HCT116 (cell line): ENCODE results near the gene DHODH. TPM values are rescaled to one million over a fixed set of nuclear protein-coding genes. Genes with fewer than 3 reads are reported as not detected.

ENCODE experiments used
- ATAC-seq: fragments of 200-7000 bp; cut with Tn5 transposase; 2 replicates; pipeline ENCODE4 v1.9.1; 2020; ENCODE audit warnings: mild to moderate bottlenecking, moderate library complexity
- BruUV-seq: library from RNA; stranded (reverse); fragments of 400-500 nt; replicated peaks from 2 replicates; lab custom pipeline; 2021; lab: Mats Ljungman, UMichigan
- CTCF ChIA-PET: fragments of 300-600 bp; sonication (Branson Sonifier 250); formaldehyde crosslinking; loops from one replicate; lab custom pipeline; 2021; ENCODE audit warnings: antibody characterized with exemption; lab: Charles Lee
- POLR2A ChIA-PET: fragments of 300-600, 350-600 bp; sonication (Branson Sonifier 250); formaldehyde crosslinking; loops from one replicate; lab custom pipeline; 2021; ENCODE audit warnings: antibody characterized with exemption; lab: Charles Lee
- RAD21 ChIA-PET, 2 experiments: fragments of 300-600 bp; sonication (Branson Sonifier 250); formaldehyde crosslinking; loops; one replicate each; lab custom pipeline; 2023; ENCODE audit warnings: low total read pairs in 2 of 2; ENCODE audit not compliant: uncharacterized antibody in 2 of 2, unreplicated experiment in 2 of 2, low non-redundant PET in 1 of 2; lab: Charles Lee
- DNase-seq: peaks from one replicate; pipeline ENCODE4 v3.0.0-alpha.2; 2010; ENCODE audit warnings: low read depth, low spot score
- H2AFZ ChIP-seq: fragments of 200-600 bp; shearing (Covaris generic), sonication (generic); 2 replicates; pipeline ENCODE4 v1.6.1; 2017; ENCODE audit warnings: low read depth, mixed run types, mixed read lengths, antibody characterized with exemption, low read length; ENCODE audit not compliant: poor library complexity, severe bottlenecking
- H3K27ac ChIP-seq: 2 replicates; pipeline ENCODE4 v1.5.1; 2012; ENCODE audit warnings: low read depth, low read length
- H3K27me3 ChIP-seq: fragments of 200-600 bp; sonication (generic); 2 replicates; pipeline ENCODE4 v1.6.1; 2016; ENCODE audit warnings: mixed run types, low read length, mixed read lengths; ENCODE audit not compliant: insufficient read depth
- H3K36me3 ChIP-seq, 2 experiments: fragments of 200-500 bp in 1 of 2; fragments of 200-600 bp in 1 of 2; sonication (Bioruptor generic) in 1 of 2; sonication (generic) in 1 of 2; 2 replicates each; pipeline versions ENCODE4 v1.5.1 to v1.6.1; 2014 to 2016; ENCODE audit warnings: low read length in 2 of 2, inconsistent platforms in 1 of 2, mixed read lengths in 1 of 2, mixed run types in 1 of 2; ENCODE audit not compliant: insufficient read depth in 2 of 2, control insufficient read depth in 1 of 2
- H3K4me1 ChIP-seq, 2 experiments: fragments of 200-600 bp in 1 of 2; sonication (generic) in 1 of 2; 2 replicates each; pipeline versions ENCODE4 v1.5.1 to v1.6.1; 2012 to 2017; ENCODE audit warnings: low read length in 2 of 2, inconsistent platforms in 1 of 2, mild to moderate bottlenecking in 1 of 2, mixed read lengths in 1 of 2, mixed run types in 1 of 2, moderate library complexity in 1 of 2; ENCODE audit not compliant: insufficient read depth in 2 of 2, control insufficient read depth in 1 of 2
- H3K4me2 ChIP-seq: fragments of 200-600 bp; sonication (generic); 2 replicates; pipeline ENCODE4 v1.6.1; 2017; ENCODE audit warnings: mixed run types, low read length, mixed read lengths
- H3K4me3 ChIP-seq, 2 experiments: fragments of 200-600 bp in 1 of 2; sonication (generic) in 1 of 2; replicated peaks in 1 of 2; 2 replicates each; pipeline ENCODE4 v1.5.1; 2011 to 2016; ENCODE audit warnings: low read length in 2 of 2, control low read depth in 1 of 2, low read depth in 1 of 2, mild to moderate bottlenecking in 1 of 2, mixed read lengths in 1 of 2, mixed run types in 1 of 2
- H3K79me2 ChIP-seq: fragments of 200-600 bp; sonication (generic); 2 replicates; pipeline ENCODE4 v1.6.1; 2017; ENCODE audit warnings: mild to moderate bottlenecking, mixed run types, low read length, moderate library complexity, mixed read lengths; ENCODE audit not compliant: insufficient read depth
- H3K9ac ChIP-seq: fragments of 200-600 bp; sonication (generic); 2 replicates; pipeline ENCODE4 v1.6.1; 2016; ENCODE audit warnings: low read length, mixed read lengths
- H3K9me2 ChIP-seq: fragments of 200-600 bp; sonication (generic), shearing (Covaris generic); 2 replicates; pipeline ENCODE4 v1.6.1; 2017; ENCODE audit warnings: mixed run types, mild to moderate bottlenecking, moderate library complexity; ENCODE audit not compliant: insufficient read depth
- H3K9me3 ChIP-seq, 2 experiments: fragments of 200-500 bp in 1 of 2; fragments of 200-600 bp in 1 of 2; sonication (Bioruptor generic) in 1 of 2; sonication (generic) in 1 of 2; 2 replicates each; pipeline ENCODE4 v1.6.1; 2014 to 2017; ENCODE audit warnings: low read length in 2 of 2, mixed read lengths in 2 of 2, inconsistent platforms in 1 of 2, low read depth in 1 of 2, mild to moderate bottlenecking in 1 of 2, mixed run types in 1 of 2, moderate library complexity in 1 of 2; ENCODE audit not compliant: control insufficient read depth in 1 of 2, insufficient read depth in 1 of 2
- H4K20me1 ChIP-seq: fragments of 200-600 bp; sonication (generic), shearing (Covaris generic); 2 replicates; pipeline ENCODE4 v1.6.1; 2017; ENCODE audit warnings: mixed run types, mild to moderate bottlenecking, moderate library complexity; ENCODE audit not compliant: insufficient read depth
- ATF3 ChIP-seq: IDR thresholded peaks from 2 replicates; pipeline ENCODE4 v1.6.1; 2012
- CBX3 ChIP-seq: IDR thresholded peaks from 2 replicates; pipeline ENCODE4 v1.6.1; 2012; ENCODE audit warnings: low read depth
- EGR1 ChIP-seq: IDR thresholded peaks from 2 replicates; pipeline ENCODE4 v1.6.1; 2012; ENCODE audit warnings: low read depth
- ELF1 ChIP-seq: IDR thresholded peaks from 2 replicates; pipeline ENCODE4 v1.6.1; 2012; ENCODE audit warnings: low read depth, borderline replicate concordance
- EZH2 ChIP-seq: fragments of 200-600 bp; sonication (generic); IDR thresholded peaks from 2 replicates; pipeline ENCODE4 v1.6.1; 2017; ENCODE audit warnings: antibody characterized with exemption, mixed run types
- EZH2phosphoT487 ChIP-seq: fragments of 200-600 bp; IDR thresholded peaks from 2 replicates; pipeline ENCODE4 v1.6.1; 2018; ENCODE audit warnings: antibody characterized with exemption, borderline replicate concordance
- FOSL1 ChIP-seq: IDR thresholded peaks from 2 replicates; pipeline ENCODE4 v1.6.1; 2012; ENCODE audit warnings: low read depth
- JUND ChIP-seq: IDR thresholded peaks from 2 replicates; pipeline ENCODE4 v1.6.1; 2012
- POLR2A ChIP-seq: IDR thresholded peaks from 2 replicates; pipeline ENCODE4 v1.7.0; 2011; ENCODE audit warnings: borderline replicate concordance; ENCODE audit not compliant: insufficient read depth, insufficient read length; ENCODE audit errors: extremely low read depth
- POLR2AphosphoS5 ChIP-seq: IDR thresholded peaks from 2 replicates; pipeline ENCODE4 v1.6.1; 2011; ENCODE audit warnings: mild to moderate bottlenecking, low read depth, low read length, moderate library complexity
- RAD21 ChIP-seq: IDR thresholded peaks from 2 replicates; pipeline ENCODE4 v1.6.1; 2012; ENCODE audit warnings: low read depth, mild to moderate bottlenecking
- SP1 ChIP-seq: IDR thresholded peaks from 2 replicates; pipeline ENCODE4 v1.6.1; 2012; ENCODE audit warnings: low read depth
- SRF ChIP-seq: IDR thresholded peaks from 2 replicates; pipeline ENCODE4 v1.6.1; 2012; ENCODE audit warnings: low read depth
- TCF7L2 ChIP-seq: IDR thresholded peaks from 2 replicates; pipeline ENCODE4 v1.7.0; 2011; ENCODE audit warnings: borderline replicate concordance, inconsistent platforms; ENCODE audit not compliant: insufficient read depth, insufficient read length; ENCODE audit errors: extremely low read depth
- ZFX ChIP-seq: fragments of 450-650 bp; IDR thresholded peaks from 2 replicates; pipeline ENCODE4 v1.6.1; 2017
- intact Hi-C: fragments of 100-400 bp; cut with micrococcal nuclease; formaldehyde crosslinking; loops from 2 replicates; pipeline ENCODE4 v1.10.0; 2022
- total RNA-seq: library from RNA; stranded (reverse); gene quantifications from one replicate; pipeline ENCODE4 v1.2.1, GENCODE V29; 2021; ENCODE audit not compliant: unreplicated experiment
- TF ChIP-seq, protein P1 (sequence below), 3 experiments: fragments of 200-600 bp in 1 of 3; sonication (generic) in 1 of 3; IDR thresholded peaks in 2 of 3; conservative IDR thresholded peaks in 1 of 3; 2 replicates each; pipeline ENCODE4 v1.5.1; 2012 to 2017; ENCODE audit warnings: low read depth in 2 of 3, low read length in 2 of 3, antibody characterized with exemption in 1 of 3, borderline replicate concordance in 1 of 3, control low read depth in 1 of 3, mild to moderate bottlenecking in 1 of 3, mixed read lengths in 1 of 3, mixed run types in 1 of 3, moderate library complexity in 1 of 3; ENCODE audit not compliant: insufficient read depth in 1 of 3
- TF ChIP-seq, protein P2 (sequence below): IDR thresholded peaks from 2 replicates; pipeline ENCODE4 v1.6.1; 2012
- TF ChIP-seq, protein P3 (sequence below): IDR thresholded peaks from 2 replicates; pipeline ENCODE4 v1.6.1; 2011; ENCODE audit warnings: mild to moderate bottlenecking, low read length, moderate library complexity; ENCODE audit not compliant: insufficient replicate concordance; ENCODE audit errors: extremely low read depth

Gene DHODH
- total RNA-seq, 1 experiment from 2014 or later: 22.1 TPM

DNA sequence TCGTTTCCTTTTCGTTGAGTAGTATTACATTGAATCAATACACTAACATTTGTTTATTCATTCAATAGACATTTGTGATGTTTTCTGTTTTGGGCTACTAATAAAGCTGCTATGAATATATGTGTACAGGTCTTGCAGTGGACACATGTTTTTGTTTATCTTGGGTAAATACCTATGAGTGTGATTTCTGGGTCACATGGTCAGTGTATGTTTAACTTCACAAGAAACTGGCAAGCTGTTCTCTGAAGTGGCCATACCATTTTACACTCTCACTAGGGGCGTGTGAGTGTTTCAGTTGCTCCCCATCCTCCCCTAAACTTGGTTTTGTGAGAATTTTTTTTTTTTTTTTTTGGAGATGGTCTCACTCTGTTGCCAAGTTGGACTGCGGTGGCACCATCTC is 43.3 kb upstream of the DHODH start:
- RAD21 ChIA-PET: no interaction called here
- intact Hi-C loops: loop anchor here (10.0 kb wide), 1 partner anchor 180 kb away; no protein-coding TSS in a partner anchor
- no TSS peak for BruUV-seq
- TF ChIP-seq SRF (no peak), RAD21 (no peak), EZH2phosphoT487 (no peak)
- no peak overlapping the region for H2AFZ ChIP-seq
- ATAC-seq (no peak), DNase-seq (no peak)
- H4K20me1 ChIP-seq: no peaks in the 10 kb centered on the region
- no peak overlapping the region for H3K9ac ChIP-seq
- H3K9me2 ChIP-seq: no peaks in the 10 kb centered on the region
- H3K27ac ChIP-seq: no peak overlapping the region
- no peaks in the 10 kb centered on the region for H3K36me3 ChIP-seq
- CTCF ChIA-PET: no interaction called here
- no peaks in the 10 kb centered on the region for H3K27me3 ChIP-seq
- H3K4me2 ChIP-seq: no peak overlapping the region
- POLR2A ChIA-PET: no interaction called here
- H3K4me3 ChIP-seq: no peak overlapping the region
- H3K79me2 ChIP-seq: no peaks in the 10 kb centered on the region
- peaks cover 0 to 5% of the 10 kb centered on the region in 2 experiments; a peak in 1 of 4 replicates for H3K4me1 ChIP-seq
- H3K9me3 ChIP-seq: no peaks in the 10 kb centered on the region

DNA sequence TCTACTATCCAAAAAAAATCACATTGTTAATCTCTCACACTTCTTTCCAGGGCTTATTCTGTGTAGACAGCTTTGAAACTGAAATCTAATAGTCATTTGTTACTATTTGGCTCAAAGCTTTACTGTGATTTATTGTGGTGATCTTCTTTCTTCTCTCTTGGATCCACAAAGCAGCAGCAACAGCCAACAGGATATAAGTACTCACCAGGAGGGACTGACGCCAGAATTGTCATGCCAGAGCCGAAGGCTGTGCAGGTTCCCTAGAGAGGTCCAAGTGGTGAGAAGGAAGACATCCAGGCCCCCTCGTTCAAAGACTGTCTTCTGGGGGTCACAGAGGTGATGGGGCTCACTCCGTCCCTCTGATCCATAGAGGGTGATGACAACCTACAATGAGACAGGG is 41.6 kb upstream of the DHODH start:
- H3K4me1 ChIP-seq: no peaks in the 10 kb centered on the region
- no peaks in the 10 kb centered on the region for H3K9me3 ChIP-seq
- H3K4me2 ChIP-seq: no peak overlapping the region
- ATAC-seq (no peak), DNase-seq (no peak)
- CTCF ChIA-PET: no interaction called here
- H4K20me1 ChIP-seq: no peaks in the 10 kb centered on the region
- H3K4me3 ChIP-seq: no peak overlapping the region
- intact Hi-C loops: loop anchor here (10.0 kb wide), 1 partner anchor 182 kb away; no protein-coding TSS in a partner anchor
- H3K9me2 ChIP-seq: no peaks in the 10 kb centered on the region
- POLR2A ChIA-PET: no interaction called here
- no peaks in the 10 kb centered on the region for H3K27me3 ChIP-seq
- RAD21 ChIA-PET: no interaction called here
- no peak overlapping the region for H2AFZ ChIP-seq
- TF ChIP-seq SRF (no peak), RAD21 (no peak), ATF3 (no peak), CBX3 (no peak), SP1 (no peak), TCF7L2 (no peak), POLR2A (no peak), POLR2AphosphoS5 (no peak), EGR1 (no peak), FOSL1 (no peak), EZH2 (no peak), EZH2phosphoT487 (no peak), ZFX (no peak), ELF1 (no peak), JUND (no peak)
- TF ChIP-seq, protein P1, sequence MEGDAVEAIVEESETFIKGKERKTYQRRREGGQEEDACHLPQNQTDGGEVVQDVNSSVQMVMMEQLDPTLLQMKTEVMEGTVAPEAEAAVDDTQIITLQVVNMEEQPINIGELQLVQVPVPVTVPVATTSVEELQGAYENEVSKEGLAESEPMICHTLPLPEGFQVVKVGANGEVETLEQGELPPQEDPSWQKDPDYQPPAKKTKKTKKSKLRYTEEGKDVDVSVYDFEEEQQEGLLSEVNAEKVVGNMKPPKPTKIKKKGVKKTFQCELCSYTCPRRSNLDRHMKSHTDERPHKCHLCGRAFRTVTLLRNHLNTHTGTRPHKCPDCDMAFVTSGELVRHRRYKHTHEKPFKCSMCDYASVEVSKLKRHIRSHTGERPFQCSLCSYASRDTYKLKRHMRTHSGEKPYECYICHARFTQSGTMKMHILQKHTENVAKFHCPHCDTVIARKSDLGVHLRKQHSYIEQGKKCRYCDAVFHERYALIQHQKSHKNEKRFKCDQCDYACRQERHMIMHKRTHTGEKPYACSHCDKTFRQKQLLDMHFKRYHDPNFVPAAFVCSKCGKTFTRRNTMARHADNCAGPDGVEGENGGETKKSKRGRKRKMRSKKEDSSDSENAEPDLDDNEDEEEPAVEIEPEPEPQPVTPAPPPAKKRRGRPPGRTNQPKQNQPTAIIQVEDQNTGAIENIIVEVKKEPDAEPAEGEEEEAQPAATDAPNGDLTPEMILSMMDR (IDR thresholded peaks at IDR 0.05 in 2 of 3, conservative IDR thresholded peaks at IDR 0.05 in 1 of 3; ENCODE audit: borderline replicate concordance in 1 of 3, insufficient read depth in 1 of 3, low read depth in 2 of 3, low read length in 2 of 3): no peak
- TF ChIP-seq, protein P2, sequence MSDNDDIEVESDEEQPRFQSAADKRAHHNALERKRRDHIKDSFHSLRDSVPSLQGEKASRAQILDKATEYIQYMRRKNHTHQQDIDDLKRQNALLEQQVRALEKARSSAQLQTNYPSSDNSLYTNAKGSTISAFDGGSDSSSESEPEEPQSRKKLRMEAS: no peak
- TF ChIP-seq, protein P3, sequence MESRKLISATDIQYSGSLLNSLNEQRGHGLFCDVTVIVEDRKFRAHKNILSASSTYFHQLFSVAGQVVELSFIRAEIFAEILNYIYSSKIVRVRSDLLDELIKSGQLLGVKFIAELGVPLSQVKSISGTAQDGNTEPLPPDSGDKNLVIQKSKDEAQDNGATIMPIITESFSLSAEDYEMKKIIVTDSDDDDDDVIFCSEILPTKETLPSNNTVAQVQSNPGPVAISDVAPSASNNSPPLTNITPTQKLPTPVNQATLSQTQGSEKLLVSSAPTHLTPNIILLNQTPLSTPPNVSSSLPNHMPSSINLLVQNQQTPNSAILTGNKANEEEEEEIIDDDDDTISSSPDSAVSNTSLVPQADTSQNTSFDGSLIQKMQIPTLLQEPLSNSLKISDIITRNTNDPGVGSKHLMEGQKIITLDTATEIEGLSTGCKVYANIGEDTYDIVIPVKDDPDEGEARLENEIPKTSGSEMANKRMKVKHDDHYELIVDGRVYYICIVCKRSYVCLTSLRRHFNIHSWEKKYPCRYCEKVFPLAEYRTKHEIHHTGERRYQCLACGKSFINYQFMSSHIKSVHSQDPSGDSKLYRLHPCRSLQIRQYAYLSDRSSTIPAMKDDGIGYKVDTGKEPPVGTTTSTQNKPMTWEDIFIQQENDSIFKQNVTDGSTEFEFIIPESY: no peak
- H3K9ac ChIP-seq: no peak overlapping the region
- no peak overlapping the region for H3K27ac ChIP-seq
- no peaks in the 10 kb centered on the region for H3K36me3 ChIP-seq
- no TSS peak for BruUV-seq
- no peaks in the 10 kb centered on the region for H3K79me2 ChIP-seq
